ENCODE measurements around the gene MYOM3. TPM values are rescaled to one million over a fixed set of nuclear protein-coding genes. Genes with fewer than 3 reads are reported as not detected.

MYOM3 gene
- total and polyA plus RNA-seq, 3 experiments from 2014 or later: not detected

GRCh38 chr1:24134376-24134775 is 22.4 kb upstream of the MYOM3 start:
- no peak overlapping the region for H3K27ac ChIP-seq (ENCODE audit: low read depth, low read length)
- Mint-ChIP-seq H3K4me3 (no peak overlapping the region), H3K27ac (no peak overlapping the region), H3K27me3 (peaks cover 7 to 28% of the 10 kb centered on the region in 2 donors), H3K36me3 (peaks cover 0 to 7% (median 0%) of the 10 kb centered on the region in 3 donors), H3K4me1 (peaks cover 0 to 5% (median 3%) of the 10 kb centered on the region in 3 donors), H3K9me3 (peaks cover 2 to 18% (median 11%) of the 10 kb centered on the region in 5 donors)
- no peaks in the 10 kb centered on the region for H3K9me3 ChIP-seq (ENCODE audit: low read length)
- H3K4me3 ChIP-seq (ENCODE audit: low read length): no peak overlapping the region
- DNase-seq: no peak
- H3K27me3 ChIP-seq (ENCODE audit: insufficient read depth, low read length, poor library complexity, severe bottlenecking): no peaks in the 10 kb centered on the region
- POLR2A ChIA-PET: no interaction called here
- no peaks in the 10 kb centered on the region for H3K4me1 ChIP-seq (ENCODE audit: insufficient read depth, low read length)
- CTCF ChIA-PET: interaction anchor here (1.0 kb wide), 1 partner anchor 16 kb away, joined by 3 read pairs; no protein-coding TSS in a partner anchor
- no peaks in the 10 kb centered on the region for H3K36me3 ChIP-seq (ENCODE audit: insufficient read depth, low read length)

- CTCF ChIA-PET: interaction anchor here (1.0 kb wide), 1 partner anchor 16 kb away, joined by 3 read pairs; no protein-coding TSS in a partner anchor
Observed at GRCh38 chr1:24133819-24134218, 21.9 kb upstream of the MYOM3 start.

GRCh38 chr1:24130385-24130784 is 18.4 kb upstream of the MYOM3 start:
- Histone ChIP-seq H3K27me3 (ENCODE audit: insufficient read depth, low read length, poor library complexity, severe bottlenecking) (no peaks in the 10 kb centered on the region), H3K36me3 (ENCODE audit: insufficient read depth, low read length) (no peaks in the 10 kb centered on the region), H3K27ac (ENCODE audit: low read depth, low read length) (no peak overlapping the region), H3K9me3 (ENCODE audit: low read length) (no peaks in the 10 kb centered on the region), H3K4me3 (ENCODE audit: low read length) (no peak overlapping the region), H3K4me1 (ENCODE audit: insufficient read depth, low read length) (no peaks in the 10 kb centered on the region)
- Mint-ChIP-seq H3K9me3 (peaks cover 2 to 19% (median 11%) of the 10 kb centered on the region in 5 donors), H3K4me3 (no peak overlapping the region), H3K4me1 (no peaks in the 10 kb centered on the region), H3K27ac (no peak overlapping the region), H3K27me3 (peaks cover 4 to 23% of the 10 kb centered on the region in 2 donors), H3K36me3 (peaks cover 0 to 7% (median 2%) of the 10 kb centered on the region in 3 donors)
- POLR2A ChIA-PET: no interaction called here
- no peak for DNase-seq
- CTCF ChIA-PET: no interaction called here

More at GRCh38 chr1:24133819-24134218, 21.9 kb upstream of the MYOM3 start:
- Histone ChIP-seq H3K9me3 (ENCODE audit: low read length) (no peaks in the 10 kb centered on the region), H3K4me1 (ENCODE audit: insufficient read depth, low read length) (no peaks in the 10 kb centered on the region), H3K27ac (ENCODE audit: low read depth, low read length) (no peak overlapping the region), H3K4me3 (ENCODE audit: low read length) (no peak overlapping the region), H3K36me3 (ENCODE audit: insufficient read depth, low read length) (no peaks in the 10 kb centered on the region), H3K27me3 (ENCODE audit: insufficient read depth, low read length, poor library complexity, severe bottlenecking) (no peaks in the 10 kb centered on the region)
- Mint-ChIP-seq H3K4me1 (peaks cover 0 to 1% (median 1%) of the 10 kb centered on the region in 3 donors), H3K27me3 (peaks cover 7 to 28% of the 10 kb centered on the region in 2 donors), H3K9me3 (peaks cover 2 to 19% (median 11%) of the 10 kb centered on the region in 5 donors), H3K4me3 (no peak overlapping the region), H3K27ac (no peak overlapping the region), H3K36me3 (peaks cover 0 to 7% (median 2%) of the 10 kb centered on the region in 3 donors)
- DNase-seq: no peak
- POLR2A ChIA-PET: no interaction called here

- no peak overlapping the region for H3K4me3 Mint-ChIP-seq
- no peak overlapping the region for H3K4me3 ChIP-seq (ENCODE audit: low read length)
- POLR2A ChIA-PET: no interaction called here
- peaks cover 2 to 19% (median 11%) of the 10 kb centered on the region in 5 donors for H3K9me3 Mint-ChIP-seq
- no peak for DNase-seq
- H3K36me3 Mint-ChIP-seq: peaks cover 0 to 7% (median 2%) of the 10 kb centered on the region in 3 donors
- CTCF ChIA-PET: interaction anchor here (0.8 kb wide), 1 partner anchor 71 kb away, joined by 3 read pairs; no protein-coding TSS in a partner anchor
- no peaks in the 10 kb centered on the region for H3K4me1 ChIP-seq (ENCODE audit: insufficient read depth, low read length)
- no peak overlapping the region for H3K27ac ChIP-seq (ENCODE audit: low read depth, low read length)
- no peaks in the 10 kb centered on the region for H3K9me3 ChIP-seq (ENCODE audit: low read length)
- H3K27me3 ChIP-seq (ENCODE audit: insufficient read depth, low read length, poor library complexity, severe bottlenecking): no peaks in the 10 kb centered on the region
- no peaks in the 10 kb centered on the region for H3K4me1 Mint-ChIP-seq
- H3K36me3 ChIP-seq (ENCODE audit: insufficient read depth, low read length): no peaks in the 10 kb centered on the region
- no peak overlapping the region for H3K27ac Mint-ChIP-seq
- peaks cover 2 to 6% of the 10 kb centered on the region in 2 donors for H3K27me3 Mint-ChIP-seq
Observed at GRCh38 chr1:24127801-24128363, 15.9 kb upstream of the MYOM3 start.

- Histone ChIP-seq H3K27me3 (ENCODE audit: insufficient read depth, low read length, poor library complexity, severe bottlenecking) (no peaks in the 10 kb centered on the region), H3K4me1 (ENCODE audit: insufficient read depth, low read length) (no peaks in the 10 kb centered on the region), H3K9me3 (ENCODE audit: low read length) (no peaks in the 10 kb centered on the region), H3K4me3 (ENCODE audit: low read length) (no peak overlapping the region), H3K27ac (ENCODE audit: low read depth, low read length) (no peak overlapping the region), H3K36me3 (ENCODE audit: insufficient read depth, low read length) (no peaks in the 10 kb centered on the region)
- DNase-seq: no peak
- ChIA-PET POLR2A (no interaction called here), CTCF (interaction anchor here (0.8 kb wide), 1 partner anchor 71 kb away, joined by 3 read pairs; no protein-coding TSS in a partner anchor)
- Mint-ChIP-seq H3K4me1 (no peaks in the 10 kb centered on the region), H3K27ac (no peak overlapping the region), H3K36me3 (peaks cover 0 to 7% (median 2%) of the 10 kb centered on the region in 3 donors), H3K9me3 (peaks cover 2 to 19% (median 11%) of the 10 kb centered on the region in 5 donors), H3K4me3 (no peak overlapping the region), H3K27me3 (peaks cover 0 to 3% of the 10 kb centered on the region in 2 donors)
Observed at GRCh38 chr1:24127134-24127800, 15.3 kb upstream of the MYOM3 start.

GRCh38 chr1:24126672-24127023 is 14.7 kb upstream of the MYOM3 start:
- Histone ChIP-seq H3K4me1 (ENCODE audit: insufficient read depth, low read length) (no peaks in the 10 kb centered on the region), H3K9me3 (ENCODE audit: low read length) (no peaks in the 10 kb centered on the region), H3K4me3 (ENCODE audit: low read length) (no peak overlapping the region), H3K27ac (ENCODE audit: low read depth, low read length) (no peak overlapping the region), H3K36me3 (ENCODE audit: insufficient read depth, low read length) (no peaks in the 10 kb centered on the region), H3K27me3 (ENCODE audit: insufficient read depth, low read length, poor library complexity, severe bottlenecking) (no peaks in the 10 kb centered on the region)
- Mint-ChIP-seq H3K27me3 (no peaks in the 10 kb centered on the region), H3K27ac (no peak overlapping the region), H3K9me3 (peaks cover 2 to 19% (median 11%) of the 10 kb centered on the region in 5 donors), H3K36me3 (peaks cover 0 to 7% (median 2%) of the 10 kb centered on the region in 3 donors), H3K4me1 (no peaks in the 10 kb centered on the region), H3K4me3 (no peak overlapping the region)
- CTCF ChIA-PET: no interaction called here
- no peak for DNase-seq
- POLR2A ChIA-PET: no interaction called here

- ChIA-PET POLR2A (no interaction called here), CTCF (no interaction called here)
- Histone ChIP-seq H3K4me1 (ENCODE audit: insufficient read depth, low read length) (no peaks in the 10 kb centered on the region), H3K4me3 (ENCODE audit: low read length) (no peak overlapping the region), H3K27me3 (ENCODE audit: insufficient read depth, low read length, poor library complexity, severe bottlenecking) (no peaks in the 10 kb centered on the region), H3K36me3 (ENCODE audit: insufficient read depth, low read length) (no peaks in the 10 kb centered on the region), H3K9me3 (ENCODE audit: low read length) (no peaks in the 10 kb centered on the region), H3K27ac (ENCODE audit: low read depth, low read length) (no peak overlapping the region)
- Mint-ChIP-seq H3K4me1 (no peaks in the 10 kb centered on the region), H3K27ac (no peak overlapping the region), H3K4me3 (no peak overlapping the region), H3K27me3 (peaks cover 0 to 2% of the 10 kb centered on the region in 2 donors), H3K36me3 (peaks cover 0 to 7% (median 2%) of the 10 kb centered on the region in 3 donors), H3K9me3 (peaks cover 2 to 14% (median 11%) of the 10 kb centered on the region in 5 donors)
- no peak for DNase-seq
Observed at GRCh38 chr1:24126018-24126671, 14.2 kb upstream of the MYOM3 start.

GRCh38 chr1:24125456-24125855 is 13.5 kb upstream of the MYOM3 start:
- Mint-ChIP-seq H3K27me3 (peaks cover under 1 to 3% of the 10 kb centered on the region in 2 donors), H3K36me3 (peaks cover 0 to 7% (median 2%) of the 10 kb centered on the region in 3 donors), H3K4me1 (no peaks in the 10 kb centered on the region), H3K4me3 (no peak overlapping the region), H3K9me3 (peaks cover 2 to 9% (median 6%) of the 10 kb centered on the region in 5 donors), H3K27ac (no peak overlapping the region)
- Histone ChIP-seq H3K27me3 (ENCODE audit: insufficient read depth, low read length, poor library complexity, severe bottlenecking) (no peaks in the 10 kb centered on the region), H3K4me3 (ENCODE audit: low read length) (no peak overlapping the region), H3K4me1 (ENCODE audit: insufficient read depth, low read length) (no peaks in the 10 kb centered on the region), H3K27ac (ENCODE audit: low read depth, low read length) (no peak overlapping the region), H3K36me3 (ENCODE audit: insufficient read depth, low read length) (no peaks in the 10 kb centered on the region), H3K9me3 (ENCODE audit: low read length) (no peaks in the 10 kb centered on the region)
- DNase-seq: no peak
- ChIA-PET POLR2A (no interaction called here), CTCF (no interaction called here)
